AG10803 (cell line): ENCODE data around the gene ANHX.

ENCODE experiments used
- DNase-seq: peaks from one replicate; pipeline ENCODE4 v3.0.0; 2010; ENCODE audit warnings: low read depth
- H3K4me3 ChIP-seq: 2 replicates; pipeline ENCODE4 v1.5.1; 2011; ENCODE audit warnings: mild to moderate bottlenecking, low read length, control low read depth
- CTCF ChIP-seq: conservative IDR thresholded peaks from 2 replicates; pipeline ENCODE4 v1.5.1; 2011; ENCODE audit warnings: mild to moderate bottlenecking, low read length, control low read depth, inconsistent platforms

Gene ANHX

GRCh38 chr12:133222211-133222610 lies 13.5 kb downstream of the ANHX start:
- TF ChIP-seq CTCF: no peak
- DNase-seq: no peak
- no peak overlapping the region for H3K4me3 ChIP-seq

DNA sequence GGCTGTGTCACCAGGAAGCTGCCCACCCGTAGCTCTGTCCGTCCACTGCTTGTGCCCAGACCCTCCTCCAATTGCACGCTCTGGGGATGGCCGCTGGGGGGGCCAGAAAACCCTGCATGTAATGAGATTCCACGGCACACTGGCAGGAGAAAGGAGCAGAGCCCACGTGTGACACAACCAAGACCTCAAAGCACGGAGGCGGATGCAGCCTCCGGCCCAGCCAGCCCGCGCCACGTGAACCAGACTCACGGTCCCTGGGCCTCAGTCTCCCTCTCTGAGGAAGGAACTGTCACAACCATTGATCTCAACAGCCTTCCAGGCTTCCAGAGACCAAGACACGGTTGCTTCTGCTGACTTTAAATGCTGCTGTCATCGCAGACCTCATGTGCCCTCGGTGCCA lies 14.4 kb downstream of the ANHX start:
- no peak overlapping the region for H3K4me3 ChIP-seq
- DNase-seq: no peak
- TF ChIP-seq CTCF: no peak

DNA sequence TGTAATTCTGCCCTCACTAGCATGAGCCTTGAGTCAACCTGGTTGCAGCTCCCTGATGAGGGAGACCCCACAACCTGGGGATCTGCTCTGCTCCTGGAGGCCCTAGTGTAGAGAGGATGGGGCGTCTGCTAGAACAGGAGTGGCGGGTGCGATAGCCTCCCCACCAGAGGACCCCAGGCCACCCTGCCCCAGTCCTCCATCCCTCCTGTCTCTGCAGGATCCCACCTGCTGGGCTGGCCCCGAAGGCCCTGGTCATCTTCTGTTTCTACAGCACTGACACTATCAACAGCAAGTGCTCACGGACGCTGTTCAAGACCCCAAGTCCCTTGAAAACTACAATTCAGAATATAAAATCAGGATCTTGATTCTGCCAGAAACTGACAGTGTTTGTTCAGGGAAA lies 15.2 kb downstream of the ANHX start:
- no peak overlapping the region for H3K4me3 ChIP-seq
- DNase-seq: no peak
- no peak for TF ChIP-seq CTCF

DNA sequence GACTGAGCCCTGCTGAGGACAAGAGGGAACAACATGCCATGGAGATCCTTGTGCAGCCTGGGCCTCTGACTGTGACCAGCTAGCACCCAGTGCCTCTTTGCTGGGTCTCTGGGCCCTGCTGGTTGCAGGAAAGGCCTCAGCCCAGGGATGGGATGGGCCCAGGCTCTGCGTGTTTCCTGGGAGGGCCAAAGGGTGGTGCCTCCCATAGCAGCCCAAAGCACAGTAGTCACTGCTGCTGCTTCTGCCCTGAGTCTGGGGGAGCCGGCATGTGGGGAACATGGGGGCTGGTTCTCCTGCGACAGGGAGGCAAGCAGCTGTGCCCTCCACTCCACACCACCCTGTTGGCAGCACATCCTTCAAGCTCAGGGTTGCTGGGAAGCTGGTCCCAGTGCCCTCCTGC lies 18.5 kb downstream of the ANHX start:
- H3K4me3 ChIP-seq: no peak overlapping the region
- no peak for TF ChIP-seq CTCF
- no peak for DNase-seq

DNA sequence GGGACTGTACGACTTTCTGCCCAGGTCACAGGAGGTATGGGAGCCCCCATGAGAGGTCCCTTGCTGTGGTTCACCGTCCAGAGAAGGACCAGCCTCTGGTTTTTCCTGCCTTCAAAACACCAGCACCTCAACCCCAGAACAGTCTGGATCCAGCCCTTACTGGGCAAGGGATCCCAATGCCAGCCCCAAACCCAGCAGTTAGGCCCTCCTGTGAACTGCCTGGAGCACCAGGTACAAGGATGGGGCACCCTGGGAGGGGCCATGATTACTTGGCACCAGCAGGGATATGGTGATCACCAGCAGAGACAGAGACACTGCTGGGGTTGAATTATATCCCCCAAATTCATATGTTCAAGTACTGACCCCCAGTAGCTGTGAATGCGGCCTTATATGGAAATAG lies 20.0 kb downstream of the ANHX start:
- H3K4me3 ChIP-seq: no peak overlapping the region
- DNase-seq: no peak
- TF ChIP-seq CTCF: no peak

DNA sequence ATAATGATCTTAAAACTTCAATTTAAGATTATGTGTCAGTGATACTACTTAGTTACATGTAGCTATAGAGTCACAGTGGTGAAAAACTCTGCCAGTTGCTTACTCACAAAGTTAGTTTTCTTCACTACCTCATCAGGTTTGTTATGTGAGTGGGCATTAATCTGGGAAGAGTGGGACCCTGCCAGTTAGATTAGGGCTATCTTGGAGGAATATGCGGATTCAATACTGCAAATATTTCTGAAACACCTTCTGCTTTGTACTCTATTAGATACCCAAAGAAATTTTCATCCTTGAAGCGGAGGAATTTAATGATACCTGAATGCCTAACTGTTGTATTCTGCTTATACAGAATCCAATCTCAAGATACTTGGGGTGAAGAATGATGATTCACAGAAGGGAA lies 29.3 kb downstream of the ANHX start:
- H3K4me3 ChIP-seq: no peak overlapping the region
- no peak for DNase-seq
- no peak for TF ChIP-seq CTCF

DNA sequence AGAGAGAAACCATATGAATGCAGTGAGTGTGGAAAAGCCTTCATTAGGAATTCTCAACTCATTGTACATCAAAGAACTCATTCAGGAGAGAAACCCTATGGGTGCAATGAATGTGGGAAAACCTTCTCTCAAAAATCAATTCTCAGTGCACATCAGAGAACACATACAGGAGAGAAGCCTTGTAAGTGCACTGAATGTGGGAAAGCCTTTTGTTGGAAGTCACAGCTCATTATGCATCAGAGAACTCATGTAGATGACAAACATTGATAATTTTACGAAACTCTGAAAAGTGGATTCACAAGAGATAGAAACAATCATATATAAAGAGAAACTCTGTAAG lies 31.4 kb downstream of the ANHX start:
- TF ChIP-seq CTCF: no peak
- no peak for DNase-seq
- H3K4me3 ChIP-seq: no peak overlapping the region
